HPDE6-E6E7 (cell line): ENCODE measurements around the gene LINS1.

Experiments
- DNase-seq: peaks from one replicate; pipeline ENCODE4 v3.0.0; 2011; ENCODE audit warnings: missing footprints; ENCODE audit errors: extremely low spot score

Gene LINS1

GRCh38 chr15:100559330-100559729 is 42.7 kb downstream of the LINS1 start:
- DNase-seq: peak; percentile 13

- no peak for DNase-seq
These were observed 43.2 kb downstream of the LINS1 start for GRCh38 chr15:100558771-100559254.

DNA sequence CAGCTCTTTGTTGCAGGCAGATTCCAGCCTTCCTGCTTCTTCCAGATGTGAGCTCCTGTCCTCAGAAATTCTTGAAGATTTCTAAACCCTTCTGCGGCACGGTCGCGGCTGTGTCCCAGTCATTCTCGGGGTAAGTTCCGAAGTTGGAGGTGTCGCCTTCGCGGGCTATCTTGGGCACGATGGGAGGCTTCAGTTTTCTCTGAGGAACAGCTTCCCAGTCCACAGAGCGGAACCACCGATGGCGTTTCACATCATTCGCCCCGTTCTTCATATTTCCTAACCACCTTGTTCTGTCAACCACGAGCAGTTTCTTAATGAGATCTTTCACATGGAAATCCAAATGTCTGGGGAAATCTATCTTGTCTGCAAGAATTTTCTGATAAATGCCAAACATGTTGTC is 48.5 kb downstream of the LINS1 start:
- no peak for DNase-seq

GRCh38 chr15:100547961-100548360 is 54.0 kb downstream of the LINS1 start:
- no peak for DNase-seq

DNA sequence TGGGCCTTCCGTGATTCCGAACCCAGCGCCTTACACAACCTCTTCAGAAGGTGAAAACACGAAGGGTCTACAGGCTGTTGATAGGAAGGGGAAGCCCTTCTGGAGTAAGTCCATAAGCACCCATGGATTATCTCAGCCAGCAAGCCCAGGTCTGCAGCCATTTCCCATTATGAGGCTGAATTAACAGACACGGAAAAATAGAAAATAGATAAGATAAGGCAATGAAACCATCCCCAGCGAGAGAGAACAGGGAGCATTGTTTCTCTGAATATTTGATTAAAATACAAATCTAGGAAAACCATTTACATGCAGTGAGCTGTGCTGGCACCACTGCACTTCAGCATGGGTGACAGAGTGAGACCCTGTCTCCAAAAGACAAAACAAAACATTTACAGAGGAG is 57.0 kb downstream of the LINS1 start:
- no peak for DNase-seq

- DNase-seq: no peak
These were observed 57.6 kb downstream of the LINS1 start for GRCh38 chr15:100544338-100544841.

DNA sequence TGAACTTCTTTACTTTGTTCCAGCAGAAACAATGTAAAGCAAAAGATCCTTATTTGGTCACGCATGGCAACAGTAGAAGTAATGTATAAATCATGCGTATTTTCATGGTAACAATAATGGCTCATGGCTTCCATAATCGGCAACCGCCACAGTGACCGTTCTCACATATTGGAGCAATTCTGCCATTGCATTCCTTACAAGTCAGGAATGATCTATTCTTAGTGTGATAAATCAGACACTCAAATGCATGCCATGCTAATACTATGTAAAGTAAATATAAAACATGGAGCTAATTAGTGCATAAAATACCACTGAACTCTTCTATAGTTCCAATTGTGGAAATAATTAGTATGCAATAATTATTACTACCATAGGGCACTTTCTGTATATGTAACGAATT is 59.7 kb downstream of the LINS1 start:
- no peak for DNase-seq

- no peak for DNase-seq
These were observed 64.7 kb downstream of the LINS1 start for GRCh38 chr15:100537331-100537730.

- DNase-seq: no peak
These were observed 65.3 kb downstream of the LINS1 start for GRCh38 chr15:100536733-100537132.

- no peak for DNase-seq
These were observed 68.1 kb downstream of the LINS1 start for GRCh38 chr15:100533886-100534285.

- DNase-seq: no peak
These were observed 70.1 kb downstream of the LINS1 start for GRCh38 chr15:100531823-100532327.

GRCh38 chr15:100531204-100531603 is 70.8 kb downstream of the LINS1 start:
- no peak for DNase-seq

DNA sequence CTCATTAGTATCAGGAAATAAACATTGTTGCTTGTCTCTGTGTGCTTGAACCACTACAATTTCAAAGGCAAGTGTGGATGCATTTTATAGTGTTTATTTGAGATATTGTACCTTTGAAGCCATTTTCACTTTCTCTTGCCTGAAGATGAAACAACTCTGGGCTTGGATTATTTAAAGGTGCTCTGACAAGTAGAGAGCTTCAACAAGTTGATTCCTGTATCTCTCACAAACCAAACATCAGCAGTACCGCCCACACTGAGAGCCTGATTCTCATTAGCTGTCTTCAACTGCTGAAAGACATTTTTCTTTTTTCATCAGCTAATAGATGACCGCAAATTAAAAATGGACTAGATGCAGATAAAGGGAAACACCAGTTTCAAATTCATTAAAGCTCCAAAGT is 72.4 kb downstream of the LINS1 start:
- DNase-seq: peak; percentile 86

GRCh38 chr15:100528833-100529428 is 73.1 kb downstream of the LINS1 start, which contains the start of gene CERS3:
CERS3 (minus strand) TSS chr15:100528950; CDS start chr15:100501849, 27,101 bp downstream.
- peak; percentile 81 for DNase-seq

DNA sequence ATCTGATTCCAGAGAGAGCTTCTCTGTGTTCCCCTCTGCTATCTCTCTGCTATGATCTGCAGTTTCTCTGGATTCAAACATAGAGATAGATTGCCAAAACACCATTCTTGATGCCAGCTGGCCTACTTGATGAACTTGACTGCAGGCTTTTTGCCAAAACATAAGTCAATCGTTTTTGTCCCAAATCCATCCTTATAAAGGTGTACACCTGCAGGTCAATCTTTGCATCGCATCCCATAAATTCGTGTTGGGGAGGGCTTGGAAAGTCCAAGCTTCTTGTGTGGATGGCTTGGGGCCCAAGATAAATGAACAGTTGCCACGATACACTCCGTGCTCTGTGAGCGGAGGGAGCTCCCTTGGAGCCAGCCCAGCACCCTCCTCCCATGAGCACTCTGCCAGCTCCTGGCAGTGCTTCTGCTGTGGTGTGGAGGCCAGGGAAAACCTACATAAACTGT is 75.9 kb downstream of the LINS1 start:
- DNase-seq: no peak

DNA sequence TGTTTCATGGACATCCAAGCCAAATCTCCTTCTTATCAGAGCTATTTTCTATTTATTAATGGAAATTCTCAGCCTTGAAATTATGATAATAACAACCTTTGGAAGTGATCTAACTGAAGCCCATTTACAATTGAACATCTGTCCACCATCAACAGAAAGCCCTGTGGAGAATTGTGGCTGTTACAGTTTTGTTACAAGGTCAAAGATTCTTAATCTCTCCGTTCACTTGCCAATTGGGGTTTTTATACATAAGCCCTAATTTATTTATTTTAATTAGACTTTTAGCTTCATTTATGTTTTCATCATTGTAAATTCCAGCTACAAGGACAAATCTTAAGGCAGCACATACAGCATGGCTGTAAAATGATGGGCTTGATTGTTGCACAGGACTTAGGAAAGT is 76.5 kb downstream of the LINS1 start:
- no peak for DNase-seq

GRCh38 chr15:100524326-100524725 is 77.7 kb downstream of the LINS1 start:
- DNase-seq: no peak

- DNase-seq: no peak
These were observed 80.1 kb downstream of the LINS1 start for GRCh38 chr15:100521907-100522306.

- DNase-seq: no peak
These were observed 81.7 kb downstream of the LINS1 start for GRCh38 chr15:100520132-100520921.

DNA sequence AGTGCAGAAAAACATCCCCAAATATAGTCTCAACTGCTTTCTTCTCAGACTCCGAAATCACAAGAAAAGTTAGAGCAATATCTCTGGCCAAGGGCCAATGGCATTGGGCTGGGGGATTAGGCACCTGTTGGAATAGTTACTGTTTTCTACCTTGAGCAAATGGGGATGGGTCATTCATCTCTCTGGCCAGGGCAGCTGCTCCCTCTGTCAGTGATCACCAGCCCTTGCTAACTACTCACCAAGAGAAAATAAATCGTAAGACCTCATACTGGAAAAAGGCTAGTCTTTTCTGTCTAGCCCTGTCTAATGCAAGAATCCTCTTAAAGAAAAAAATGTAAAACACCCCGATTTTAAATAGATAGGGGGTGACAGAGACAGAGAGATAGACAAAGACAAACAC is 84.1 kb downstream of the LINS1 start:
- DNase-seq: no peak
